OCI-LY3 (cell line): Measurements from ENCODE around the gene SIDT2.

Experiments
- H2AFZ ChIP-seq: fragments of 200-600, 300-600 bp; shearing (Covaris generic); 2 replicates; pipeline ENCODE4 v1.6.0; 2014; ENCODE audit warnings: antibody characterized with exemption, low read depth, low read length
- H3K27ac ChIP-seq: fragments of 200-600, 300-600 bp; sonication (generic); 2 replicates; pipeline ENCODE4 v1.5.1; 2014; ENCODE audit warnings: mild to moderate bottlenecking, low read length, moderate library complexity, mixed read lengths
- H3K27me3 ChIP-seq: fragments of 200-600, 300-600 bp; sonication (generic); 2 replicates; pipeline ENCODE4 v1.6.1; 2014; ENCODE audit warnings: low read depth, low read length, mixed read lengths
- H3K36me3 ChIP-seq: fragments of 200-600, 300-600 bp; sonication (generic); replicated peaks from 2 replicates; pipeline ENCODE3; 2014; ENCODE audit warnings: low read depth, low read length, mixed read lengths
- H3K4me1 ChIP-seq: fragments of 300-600, 200-600 bp; sonication (generic); 2 replicates; pipeline ENCODE4 v1.6.1; 2014; ENCODE audit warnings: low read length, mixed read lengths
- H3K4me2 ChIP-seq: fragments of 200-600, 300-600 bp; sonication (generic); 2 replicates; pipeline ENCODE4 v1.6.1; 2014; ENCODE audit warnings: low read length, mixed read lengths
- H3K4me3 ChIP-seq: fragments of 300-600, 200-600 bp; sonication (generic); 2 replicates; pipeline ENCODE4 v1.5.1; 2014; ENCODE audit warnings: antibody characterized with exemption, mild to moderate bottlenecking, low read length, moderate library complexity
- H3K79me2 ChIP-seq: fragments of 300-600, 200-600 bp; shearing (Covaris generic); 2 replicates; pipeline ENCODE4 v1.6.1; 2014; ENCODE audit warnings: mild to moderate bottlenecking, low read length, mixed read lengths
- H3K9ac ChIP-seq: fragments of 300-600, 200-600 bp; shearing (Covaris generic); 2 replicates; pipeline ENCODE4 v1.6.0; 2014; ENCODE audit warnings: mild to moderate bottlenecking, low read length, moderate library complexity
- H3K9me3 ChIP-seq: fragments of 200-600, 300-600 bp; shearing (Covaris generic); 2 replicates; pipeline ENCODE4 v1.6.1; 2014; ENCODE audit warnings: low read length, mixed read lengths; ENCODE audit not compliant: insufficient read depth
- H4K20me1 ChIP-seq: fragments of 200-600, 300-600 bp; sonication (generic); 2 replicates; pipeline ENCODE4 v1.6.1; 2016; ENCODE audit warnings: low read length, mixed read lengths; ENCODE audit not compliant: insufficient read depth
- EZH2phosphoT487 ChIP-seq: fragments of 200-600 bp; shearing (Covaris generic); IDR thresholded peaks from 2 replicates; pipeline ENCODE4 v1.6.1; 2018; ENCODE audit warnings: antibody characterized with exemption, mixed run types, low read depth
- TF ChIP-seq, protein P1 (sequence below): fragments of 200-600, 300-600 bp; sonication (generic); IDR thresholded peaks from 2 replicates; pipeline ENCODE4 v1.5.1; 2014; ENCODE audit warnings: antibody characterized with exemption, low read length, low read depth

The SIDT2 gene

GRCh38 chr11:117222991-117223740 is 44.6 kb downstream of the SIDT2 start:
- Histone ChIP-seq H3K36me3 (peaks cover 34% of the 10 kb centered on the region), H3K4me2 (no peak overlapping the region), H3K4me3 (no peak overlapping the region), H3K9me3 (no peaks in the 10 kb centered on the region), H3K27me3 (no peaks in the 10 kb centered on the region), H3K4me1 (no peaks in the 10 kb centered on the region), H4K20me1 (no peaks in the 10 kb centered on the region), H3K27ac (no peak overlapping the region), H2AFZ (no peak overlapping the region), H3K79me2 (no peaks in the 10 kb centered on the region), H3K9ac (no peak overlapping the region)
- TF ChIP-seq, protein P1, sequence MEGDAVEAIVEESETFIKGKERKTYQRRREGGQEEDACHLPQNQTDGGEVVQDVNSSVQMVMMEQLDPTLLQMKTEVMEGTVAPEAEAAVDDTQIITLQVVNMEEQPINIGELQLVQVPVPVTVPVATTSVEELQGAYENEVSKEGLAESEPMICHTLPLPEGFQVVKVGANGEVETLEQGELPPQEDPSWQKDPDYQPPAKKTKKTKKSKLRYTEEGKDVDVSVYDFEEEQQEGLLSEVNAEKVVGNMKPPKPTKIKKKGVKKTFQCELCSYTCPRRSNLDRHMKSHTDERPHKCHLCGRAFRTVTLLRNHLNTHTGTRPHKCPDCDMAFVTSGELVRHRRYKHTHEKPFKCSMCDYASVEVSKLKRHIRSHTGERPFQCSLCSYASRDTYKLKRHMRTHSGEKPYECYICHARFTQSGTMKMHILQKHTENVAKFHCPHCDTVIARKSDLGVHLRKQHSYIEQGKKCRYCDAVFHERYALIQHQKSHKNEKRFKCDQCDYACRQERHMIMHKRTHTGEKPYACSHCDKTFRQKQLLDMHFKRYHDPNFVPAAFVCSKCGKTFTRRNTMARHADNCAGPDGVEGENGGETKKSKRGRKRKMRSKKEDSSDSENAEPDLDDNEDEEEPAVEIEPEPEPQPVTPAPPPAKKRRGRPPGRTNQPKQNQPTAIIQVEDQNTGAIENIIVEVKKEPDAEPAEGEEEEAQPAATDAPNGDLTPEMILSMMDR, result no peak
- no peak for TF ChIP-seq EZH2phosphoT487

DNA sequence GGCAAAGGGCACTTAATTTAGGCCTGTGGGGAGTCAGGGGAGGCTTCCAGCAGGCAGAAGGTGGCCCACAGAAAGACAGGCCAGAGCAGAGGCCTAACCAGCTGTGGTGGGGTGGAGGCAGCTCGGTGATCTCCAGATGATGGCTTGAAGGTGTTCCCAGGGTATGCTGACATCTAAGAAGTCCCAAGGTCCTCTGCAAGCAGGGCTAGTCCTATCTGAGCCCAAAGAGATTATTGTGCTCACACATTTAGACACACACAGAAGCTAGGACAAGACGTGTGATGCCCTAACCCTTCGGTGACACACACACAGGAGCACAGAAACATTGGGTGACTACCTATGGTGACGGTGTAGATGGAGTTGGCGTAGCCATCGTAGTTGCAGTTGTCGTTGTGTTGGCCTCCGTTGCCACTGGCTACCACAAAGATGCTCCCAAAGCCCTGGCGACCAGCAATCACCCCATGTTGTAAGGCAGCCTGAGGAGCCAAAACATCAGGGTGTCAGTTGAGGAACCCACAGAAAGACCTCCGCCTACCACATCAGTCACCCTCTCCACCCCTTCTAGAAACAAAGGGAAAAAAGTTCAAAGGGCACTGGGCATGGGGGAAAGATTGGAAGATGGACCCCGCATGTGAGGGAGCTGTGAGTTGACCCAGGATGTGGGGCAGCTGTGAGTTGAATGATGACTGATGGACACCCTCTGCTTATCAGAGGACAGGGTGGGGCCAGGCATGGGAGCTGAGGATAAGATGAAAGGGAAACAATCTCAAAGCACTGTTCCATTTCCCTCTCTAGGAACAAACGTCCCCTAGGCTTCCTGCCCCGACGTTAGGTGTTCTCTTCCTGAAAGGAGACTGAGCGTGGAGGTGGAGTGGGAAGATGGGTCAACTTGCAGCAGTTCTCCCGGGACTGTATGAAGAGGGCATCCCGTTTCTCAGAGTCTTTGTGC is 45.5 kb downstream of the SIDT2 start:
- Histone ChIP-seq H4K20me1 (no peaks in the 10 kb centered on the region), H3K27me3 (no peaks in the 10 kb centered on the region), H3K9ac (no peak overlapping the region), H3K36me3 (peaks cover 35% of the 10 kb centered on the region), H3K9me3 (no peaks in the 10 kb centered on the region), H2AFZ (no peak overlapping the region), H3K4me3 (no peak overlapping the region), H3K27ac (no peak overlapping the region), H3K4me2 (no peak overlapping the region), H3K4me1 (no peaks in the 10 kb centered on the region), H3K79me2 (no peaks in the 10 kb centered on the region)
- TF ChIP-seq EZH2phosphoT487, result no peak
- TF ChIP-seq, protein P1, result no peak

DNA sequence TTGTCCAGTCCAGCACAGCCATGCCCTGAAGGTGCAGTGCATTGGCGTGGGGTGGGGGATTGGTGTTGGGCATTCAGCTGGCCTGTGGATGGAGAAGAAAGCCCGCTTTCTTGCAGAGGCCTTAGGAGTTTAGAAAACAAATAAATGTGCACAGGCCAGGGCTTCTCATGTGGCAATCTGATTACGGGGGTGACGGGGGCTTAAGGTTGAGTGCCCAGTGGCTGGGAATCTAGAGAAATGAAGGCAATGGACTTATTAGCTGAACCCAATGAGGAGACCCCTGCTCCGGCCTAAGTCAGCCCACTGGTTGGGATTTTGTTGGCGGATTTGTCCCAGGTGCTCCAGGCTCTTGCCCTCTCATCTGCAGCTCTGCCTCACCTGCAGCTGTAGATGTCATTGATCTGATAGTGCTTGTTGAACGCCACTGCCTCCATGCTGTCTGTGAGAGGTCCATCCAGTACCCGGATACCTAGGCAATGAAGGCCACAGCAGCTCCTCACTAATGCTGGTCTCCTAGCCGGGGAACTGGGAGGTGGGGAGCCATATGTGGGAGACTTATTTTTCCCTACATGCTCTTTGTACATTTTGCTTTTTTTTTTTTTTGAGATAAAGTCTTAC is 47.1 kb downstream of the SIDT2 start:
- no peak overlapping the region for H3K9ac ChIP-seq
- H3K79me2 ChIP-seq, result peaks cover 13% of the 10 kb centered on the region
- peaks cover 10% of the 10 kb centered on the region for H3K4me1 ChIP-seq
- H3K9me3 ChIP-seq, result no peaks in the 10 kb centered on the region
- no peak overlapping the region for H3K27ac ChIP-seq
- no peaks in the 10 kb centered on the region for H4K20me1 ChIP-seq
- H2AFZ ChIP-seq, result no peak overlapping the region
- no peak for TF ChIP-seq EZH2phosphoT487
- TF ChIP-seq, protein P1, result no peak
- no peaks in the 10 kb centered on the region for H3K27me3 ChIP-seq
- H3K36me3 ChIP-seq, result peaks cover 40% of the 10 kb centered on the region
- no peak overlapping the region for H3K4me2 ChIP-seq
- no peak overlapping the region for H3K4me3 ChIP-seq
